ENCODE results near the gene CYFIP2.

The CYFIP2 gene

DNA sequence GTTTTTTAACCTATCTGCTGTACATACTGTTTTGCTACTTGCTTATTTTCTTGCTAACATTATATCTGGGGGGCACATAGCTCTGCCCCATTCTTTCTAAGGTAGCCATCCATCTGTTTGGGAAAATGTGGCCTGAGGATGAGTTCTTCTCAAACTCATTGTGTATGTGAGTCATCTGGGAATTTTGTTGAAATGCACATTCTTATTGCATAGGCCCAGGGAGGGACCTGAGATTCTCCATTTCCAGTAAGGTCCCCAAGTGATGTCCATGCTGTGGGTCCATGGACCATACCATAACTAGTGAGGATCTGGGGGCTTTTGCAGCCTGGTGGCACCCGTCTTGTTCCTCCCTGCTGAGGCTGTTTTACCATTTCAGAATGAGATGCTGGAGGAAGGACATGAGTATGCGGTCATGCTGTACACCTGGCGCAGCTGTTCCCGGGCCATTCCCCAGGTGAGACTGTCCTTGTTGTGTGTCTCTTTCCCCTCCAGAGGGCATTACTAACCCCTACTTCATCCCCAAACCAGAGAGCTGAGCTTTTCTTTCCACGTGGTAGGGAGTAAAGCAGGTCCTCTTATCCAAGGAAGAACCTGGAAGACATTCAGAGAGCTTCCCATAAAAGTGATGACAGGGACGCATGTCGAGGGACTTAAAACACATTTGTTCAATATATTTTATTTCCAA is 28.6 kb downstream of the CYFIP2 start:
- CTCF ChIA-PET = interaction anchor here (1.0 to 1.1 kb wide), 2 partner anchors 9 to 40 kb away, joined by 3 read pairs; no protein-coding TSS in a partner anchor
- H3K36me3 ChIP-seq (ENCODE audit: control insufficient read depth in 2 of 2, insufficient read depth in 1 of 2, low read length in 2 of 2) = peaks cover 28 to 86% of the 10 kb centered on the region in 2 experiments
- H3K27ac ChIP-seq (ENCODE audit: extremely low read depth, low read depth, low read length) = no peak overlapping the region
- POLR2A ChIA-PET = no interaction called here
- TF ChIP-seq ZEB2 (tag by site-specific recombination; IDR thresholded peaks at IDR 0.05) (no peak), PRDM6 (tag by site-specific recombination; IDR thresholded peaks at IDR 0.05) (no peak), SALL2 (tag by site-specific recombination; IDR thresholded peaks at IDR 0.05; ENCODE audit: borderline replicate concordance) (no peak), ZNF169 (tag by site-specific recombination; IDR thresholded peaks at IDR 0.05) (no peak), SCRT1 (tag by site-specific recombination; IDR thresholded peaks at IDR 0.05; ENCODE audit: borderline replicate concordance) (no peak)
- H3K4me1 ChIP-seq (ENCODE audit: control insufficient read depth, insufficient read depth, low read length) = no peaks in the 10 kb centered on the region
- H3K4me3 ChIP-seq (ENCODE audit: low read depth, low read length) = no peak overlapping the region
- no peaks in the 10 kb centered on the region for H3K9me3 ChIP-seq (ENCODE audit: control insufficient read depth, insufficient read depth, low read depth, low read length)

DNA sequence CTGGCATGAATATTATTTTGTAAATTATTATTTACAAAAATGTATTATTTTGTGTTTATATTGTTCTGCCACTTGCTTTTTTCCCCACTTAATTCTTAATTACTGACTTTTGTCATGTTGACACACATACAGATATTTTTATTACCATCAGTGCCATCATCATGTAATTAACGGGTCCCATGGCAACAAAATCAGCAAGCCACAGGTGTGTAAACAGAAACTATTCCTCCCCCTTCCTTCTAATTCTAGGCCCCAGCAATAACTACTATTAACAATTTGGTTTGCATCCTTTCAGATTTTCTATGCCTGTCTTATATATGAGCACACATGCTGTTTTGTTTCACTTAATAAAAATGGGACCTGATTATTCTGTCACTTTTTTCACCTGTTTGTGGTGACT is 29.3 kb downstream of the CYFIP2 start:
- ChIA-PET CTCF (interaction anchor here (1.1 kb wide), 1 partner anchor 8 kb away, joined by 3 read pairs; no protein-coding TSS in a partner anchor), POLR2A (no interaction called here)
- Histone ChIP-seq H3K36me3 (ENCODE audit: control insufficient read depth in 2 of 2, insufficient read depth in 1 of 2, low read length in 2 of 2) (peaks cover 34 to 86% of the 10 kb centered on the region in 2 experiments), H3K4me3 (ENCODE audit: low read depth, low read length) (no peak overlapping the region), H3K27ac (ENCODE audit: extremely low read depth, low read depth, low read length) (no peak overlapping the region), H3K9me3 (ENCODE audit: control insufficient read depth, insufficient read depth, low read depth, low read length) (no peaks in the 10 kb centered on the region), H3K4me1 (ENCODE audit: control insufficient read depth, insufficient read depth, low read length) (no peaks in the 10 kb centered on the region)
- TF ChIP-seq ZNF623 (tag by site-specific recombination; IDR thresholded peaks at IDR 0.05) (no peak), ZBTB7A (tag by site-specific recombination; IDR thresholded peaks at IDR 0.05; ENCODE audit: low read depth) (no peak), PRDM1 (tag by site-specific recombination; IDR thresholded peaks at IDR 0.05) (no peak), ZNF155 (tag by site-specific recombination; IDR thresholded peaks at IDR 0.05) (no peak), ZNF335 (tag by site-specific recombination; conservative IDR thresholded peaks at IDR 0.05) (no peak), ZNF223 (tag by site-specific recombination; IDR thresholded peaks at IDR 0.05) (no peak), ZNF530 (tag by site-specific recombination; IDR thresholded peaks at IDR 0.05; ENCODE audit: low read depth) (no peak), ZFP41 (tag by site-specific recombination; IDR thresholded peaks at IDR 0.05; ENCODE audit: borderline replicate concordance) (no peak), ZFP3 (tag by site-specific recombination; IDR thresholded peaks at IDR 0.05; ENCODE audit: low read depth) (no peak), ZNF639 (tag by site-specific recombination; IDR thresholded peaks at IDR 0.05) (no peak), ZNF146 (tag by site-specific recombination; IDR thresholded peaks at IDR 0.05) (no peak), ZNF600 (tag by site-specific recombination; IDR thresholded peaks at IDR 0.05) (no peak), ZNF24 (tag by site-specific recombination; IDR thresholded peaks at IDR 0.05) (no peak), ZXDB (tag by site-specific recombination; IDR thresholded peaks at IDR 0.05) (no peak), ZIC2 (tag by site-specific recombination; IDR thresholded peaks at IDR 0.05) (no peak), ZNF354C (tag by site-specific recombination; IDR thresholded peaks at IDR 0.05; ENCODE audit: borderline replicate concordance, low read depth) (no peak), PATZ1 (tag by site-specific recombination; IDR thresholded peaks at IDR 0.05) (no peak)
- TF ChIP-seq, protein P1, sequence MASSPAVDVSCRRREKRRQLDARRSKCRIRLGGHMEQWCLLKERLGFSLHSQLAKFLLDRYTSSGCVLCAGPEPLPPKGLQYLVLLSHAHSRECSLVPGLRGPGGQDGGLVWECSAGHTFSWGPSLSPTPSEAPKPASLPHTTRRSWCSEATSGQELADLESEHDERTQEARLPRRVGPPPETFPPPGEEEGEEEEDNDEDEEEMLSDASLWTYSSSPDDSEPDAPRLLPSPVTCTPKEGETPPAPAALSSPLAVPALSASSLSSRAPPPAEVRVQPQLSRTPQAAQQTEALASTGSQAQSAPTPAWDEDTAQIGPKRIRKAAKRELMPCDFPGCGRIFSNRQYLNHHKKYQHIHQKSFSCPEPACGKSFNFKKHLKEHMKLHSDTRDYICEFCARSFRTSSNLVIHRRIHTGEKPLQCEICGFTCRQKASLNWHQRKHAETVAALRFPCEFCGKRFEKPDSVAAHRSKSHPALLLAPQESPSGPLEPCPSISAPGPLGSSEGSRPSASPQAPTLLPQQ (tag by site-specific recombination; IDR thresholded peaks at IDR 0.05) = no peak
- TF ChIP-seq, protein P2, sequence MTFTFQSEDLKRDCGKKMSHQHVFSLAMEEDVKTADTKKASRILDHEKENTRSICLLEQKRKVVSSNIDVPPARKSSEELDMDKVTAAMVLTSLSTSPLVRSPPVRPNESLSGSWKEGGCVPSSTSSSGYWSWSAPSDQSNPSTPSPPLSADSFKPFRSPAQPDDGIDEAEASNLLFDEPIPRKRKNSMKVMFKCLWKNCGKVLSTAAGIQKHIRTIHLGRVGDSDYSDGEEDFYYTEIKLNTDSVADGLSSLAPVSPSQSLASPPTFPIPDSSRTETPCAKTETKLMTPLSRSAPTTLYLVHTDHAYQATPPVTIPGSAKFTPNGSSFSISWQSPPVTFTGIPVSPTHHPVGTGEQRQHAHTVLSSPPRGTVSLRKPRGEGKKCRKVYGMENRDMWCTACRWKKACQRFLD (tag by site-specific recombination; IDR thresholded peaks at IDR 0.05) = no peak
- TF ChIP-seq, protein P3, sequence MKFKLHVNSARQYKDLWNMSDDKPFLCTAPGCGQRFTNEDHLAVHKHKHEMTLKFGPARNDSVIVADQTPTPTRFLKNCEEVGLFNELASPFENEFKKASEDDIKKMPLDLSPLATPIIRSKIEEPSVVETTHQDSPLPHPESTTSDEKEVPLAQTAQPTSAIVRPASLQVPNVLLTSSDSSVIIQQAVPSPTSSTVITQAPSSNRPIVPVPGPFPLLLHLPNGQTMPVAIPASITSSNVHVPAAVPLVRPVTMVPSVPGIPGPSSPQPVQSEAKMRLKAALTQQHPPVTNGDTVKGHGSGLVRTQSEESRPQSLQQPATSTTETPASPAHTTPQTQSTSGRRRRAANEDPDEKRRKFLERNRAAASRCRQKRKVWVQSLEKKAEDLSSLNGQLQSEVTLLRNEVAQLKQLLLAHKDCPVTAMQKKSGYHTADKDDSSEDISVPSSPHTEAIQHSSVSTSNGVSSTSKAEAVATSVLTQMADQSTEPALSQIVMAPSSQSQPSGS (tag by site-specific recombination; IDR thresholded peaks at IDR 0.05; ENCODE audit: low read depth) = no peak
